ENCODE results near the gene XPA. TPM values are rescaled to one million over a fixed set of nuclear protein-coding genes. Genes with fewer than 3 reads are reported as not detected.

The XPA gene
- total RNA-seq, 3 donors from 2014 or later: 10.8 to 24.0 (median 14.6) TPM

GRCh38 chr9:97666907-97667686 is 30.0 kb downstream of the XPA start:
- intact Hi-C loops (cut with DNase I, micrococcal nuclease): no loop called here
- DNase-seq: no peak
- Histone ChIP-seq H3K4me3 (no peak overlapping the region), H3K36me3 (ENCODE audit: low read depth) (peaks cover 6% of the 10 kb centered on the region), H3K4me1 (ENCODE audit: low read depth) (no peaks in the 10 kb centered on the region), H3K9me3 (no peaks in the 10 kb centered on the region)
- TF ChIP-seq CTCF (IDR thresholded peaks at IDR 0.05): no peak
- no peak for ATAC-seq

GRCh38 chr9:97665742-97666141 is 31.4 kb downstream of the XPA start:
- Histone ChIP-seq H3K36me3 (ENCODE audit: low read depth) (peaks cover 6% of the 10 kb centered on the region), H3K9me3 (no peaks in the 10 kb centered on the region), H3K4me3 (no peak overlapping the region), H3K4me1 (ENCODE audit: low read depth) (no peaks in the 10 kb centered on the region)
- intact Hi-C loops (cut with DNase I, micrococcal nuclease): no loop called here
- no peak for DNase-seq
- TF ChIP-seq CTCF (IDR thresholded peaks at IDR 0.05): no peak
- no peak for ATAC-seq

GRCh38 chr9:97660847-97661246 is 36.3 kb downstream of the XPA start:
- no peaks in the 10 kb centered on the region for H3K9me3 ChIP-seq
- TF ChIP-seq CTCF (IDR thresholded peaks at IDR 0.05): no peak
- DNase-seq (no peak), ATAC-seq (no peak)
- peaks cover 8% of the 10 kb centered on the region for H3K36me3 ChIP-seq (ENCODE audit: low read depth)
- H3K4me1 ChIP-seq (ENCODE audit: low read depth): no peaks in the 10 kb centered on the region
- no peak overlapping the region for H3K4me3 ChIP-seq
- intact Hi-C loops (cut with DNase I, micrococcal nuclease): no loop called here

- no peaks in the 10 kb centered on the region for H3K4me1 ChIP-seq (ENCODE audit: low read depth)
- TF ChIP-seq CTCF (IDR thresholded peaks at IDR 0.05): no peak
- peaks cover 10% of the 10 kb centered on the region for H3K36me3 ChIP-seq (ENCODE audit: low read depth)
- intact Hi-C loops (cut with DNase I, micrococcal nuclease): no loop called here
- no peak for DNase-seq
- ATAC-seq: no peak
- H3K4me3 ChIP-seq: no peak overlapping the region
- H3K9me3 ChIP-seq: no peaks in the 10 kb centered on the region
Observed at GRCh38 chr9:97660340-97660739, 36.8 kb downstream of the XPA start.

- Histone ChIP-seq H3K4me3 (no peak overlapping the region), H3K9me3 (no peaks in the 10 kb centered on the region), H3K4me1 (ENCODE audit: low read depth) (no peaks in the 10 kb centered on the region), H3K36me3 (ENCODE audit: low read depth) (peaks cover 10% of the 10 kb centered on the region)
- intact Hi-C loops (cut with DNase I, micrococcal nuclease): no loop called here
- ATAC-seq (no peak), DNase-seq (no peak)
- TF ChIP-seq CTCF (IDR thresholded peaks at IDR 0.05): no peak
Observed at GRCh38 chr9:97659771-97660170, 37.4 kb downstream of the XPA start.

Measured in mucosa of descending colon (tissue), 3 donors.